OCI-LY1 (cell line): ENCODE measurements around the gene TBCD.

Source experiments
- H2AFZ ChIP-seq: fragments of 200-600 bp; sonication (generic), shearing (Covaris generic); 2 replicates; pipeline ENCODE4 v1.6.0; 2014; ENCODE audit warnings: antibody characterized with exemption, mild to moderate bottlenecking, low read length
- H3F3A ChIP-seq: fragments of 200-600 bp; sonication (generic), shearing (Covaris generic); 2 replicates; pipeline ENCODE4 v1.6.0; 2014; ENCODE audit warnings: mild to moderate bottlenecking, antibody characterized with exemption, low read length, moderate library complexity; ENCODE audit not compliant: insufficient read depth
- H3K27ac ChIP-seq: fragments of 200-600 bp; sonication (generic); 2 replicates; pipeline ENCODE4 v1.5.1; 2014; ENCODE audit warnings: low read length, mixed run types, mild to moderate bottlenecking, low read depth; ENCODE audit not compliant: poor library complexity, severe bottlenecking
- H3K27me3 ChIP-seq: fragments of 200-600 bp; sonication (generic); 2 replicates; pipeline ENCODE4 v1.6.0; 2014; ENCODE audit warnings: antibody characterized with exemption, mild to moderate bottlenecking, low read length, moderate library complexity; ENCODE audit not compliant: insufficient read depth
- H3K36me3 ChIP-seq: fragments of 200-600 bp; sonication (generic); 2 replicates; pipeline ENCODE4 v1.6.1; 2014; ENCODE audit warnings: mild to moderate bottlenecking, antibody characterized with exemption, low read length, moderate library complexity, mixed read lengths; ENCODE audit not compliant: insufficient read depth
- H3K4me1 ChIP-seq: fragments of 200-600 bp; sonication (generic); 2 replicates; pipeline ENCODE4 v1.5.1; 2014; ENCODE audit warnings: mild to moderate bottlenecking, low read length, moderate library complexity; ENCODE audit not compliant: insufficient read depth, severe bottlenecking
- H3K4me2 ChIP-seq: fragments of 200-600 bp; sonication (generic), shearing (Covaris generic); 2 replicates; pipeline ENCODE4 v1.6.1; 2014; ENCODE audit warnings: low read length
- H3K4me3 ChIP-seq: fragments of 200-600 bp; sonication (generic); 2 replicates; pipeline ENCODE4 v1.5.1; 2014; ENCODE audit warnings: low read length, low read depth, mild to moderate bottlenecking, mixed read lengths; ENCODE audit not compliant: poor library complexity, severe bottlenecking
- H3K79me2 ChIP-seq: fragments of 200-600 bp; shearing (Covaris generic); 2 replicates; pipeline ENCODE4 v1.6.1; 2016; ENCODE audit warnings: mixed run types, low read length, mixed read lengths; ENCODE audit not compliant: insufficient read depth
- H3K9ac ChIP-seq: fragments of 200-600 bp; sonication (generic), shearing (Covaris generic); 2 replicates; pipeline ENCODE4 v1.6.1; 2014; ENCODE audit warnings: mild to moderate bottlenecking, low read length, mixed read lengths
- H3K9me2 ChIP-seq: fragments of 200-600 bp; sonication (generic), shearing (Covaris generic); 2 replicates; pipeline ENCODE4 v1.6.1; 2014; ENCODE audit warnings: low read depth, mild to moderate bottlenecking, low read length, mixed read lengths
- H3K9me3 ChIP-seq: fragments of 200-600 bp; shearing (Covaris generic); 2 replicates; pipeline ENCODE4 v1.6.1; 2014; ENCODE audit warnings: low read length, mixed read lengths
- H4K20me1 ChIP-seq: fragments of 200-600 bp; sonication (generic), shearing (Covaris generic); 2 replicates; pipeline ENCODE4 v1.6.0; 2016; ENCODE audit warnings: mild to moderate bottlenecking, low read length; ENCODE audit not compliant: insufficient read depth
- EZH2 ChIP-seq: fragments of 200-600 bp; sonication (generic), shearing (Covaris generic); IDR thresholded peaks from 2 replicates; pipeline ENCODE4 v1.8.0; 2017; ENCODE audit warnings: borderline replicate concordance, mixed run types, mild to moderate bottlenecking, antibody characterized with exemption, low read length, moderate library complexity, mixed read lengths
- TF ChIP-seq, protein P1 (sequence below): fragments of 200-600 bp; sonication (generic), shearing (Covaris generic); IDR thresholded peaks from 2 replicates; pipeline ENCODE4 v1.5.1; 2017; ENCODE audit warnings: mild to moderate bottlenecking, antibody characterized with exemption, low read length, moderate library complexity, mixed read lengths

Gene TBCD

DNA sequence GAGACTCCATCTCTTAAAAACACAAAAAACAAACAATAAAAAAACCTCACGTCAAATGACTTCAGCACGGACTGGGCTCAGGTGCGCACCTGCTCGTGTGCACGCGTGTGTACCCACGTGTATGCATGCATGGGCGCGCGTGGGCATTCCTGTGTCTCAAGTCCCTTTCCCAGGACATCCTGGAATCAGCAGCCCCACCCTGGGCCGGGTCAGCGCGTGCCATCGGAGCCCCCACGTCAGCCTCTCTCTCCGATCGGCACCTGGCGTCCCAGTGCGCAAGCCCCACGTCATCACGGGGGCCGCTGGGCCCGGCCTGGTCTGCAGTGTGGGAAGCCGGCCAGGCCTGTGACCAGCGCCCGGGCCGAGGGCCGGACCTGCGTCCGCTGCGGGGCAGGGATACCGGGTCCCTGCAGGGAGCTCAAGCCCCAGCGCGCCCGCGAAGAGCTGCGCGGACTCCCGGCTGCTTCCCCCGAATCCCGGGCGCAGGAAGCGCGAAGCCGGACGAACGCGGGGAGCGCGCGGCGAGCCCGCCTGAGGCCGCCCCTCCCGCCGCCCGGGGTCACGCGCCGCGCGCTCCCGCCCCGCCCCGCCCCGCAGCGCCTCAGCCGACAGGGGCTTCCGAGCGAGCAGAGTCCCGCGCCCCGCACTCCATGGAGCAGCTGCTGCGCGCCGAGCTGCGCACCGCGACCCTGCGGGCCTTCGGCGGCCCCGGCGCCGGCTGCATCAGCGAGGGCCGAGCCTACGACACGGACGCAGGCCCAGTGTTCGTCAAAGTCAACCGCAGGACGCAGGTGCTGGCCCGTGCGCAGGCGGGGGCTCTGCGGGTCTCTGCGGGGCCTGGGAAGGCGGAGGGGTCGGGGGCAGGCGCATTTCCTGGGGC lies 16.6 kb upstream of the TBCD start, which contains the start of gene FN3K:
FN3K (plus strand) TSS at position 629 of the 880 bp plus-strand sequence; CDS start at position 651, 22 bp downstream.
- Histone ChIP-seq H3K4me1 (no peaks in the 10 kb centered on the region), H3K79me2 (no peaks in the 10 kb centered on the region), H3K27ac (no peak within 1 kb of the TSS), H3K9me2 (no peaks in the 10 kb centered on the region), H4K20me1 (no peaks in the 10 kb centered on the region), H2AFZ (no peak within 1 kb of the TSS), H3K4me3 (no peak within 1 kb of the TSS), H3K9me3 (peaks cover 7% of the 10 kb centered on the region), H3K9ac (no peak within 1 kb of the TSS), H3K4me2 (no peak within 1 kb of the TSS), H3K27me3 (no peaks in the 10 kb centered on the region), H3F3A (no peaks in the 10 kb centered on the region), H3K36me3 (peaks cover 36% of the 10 kb centered on the region)
- TF ChIP-seq, protein P1, sequence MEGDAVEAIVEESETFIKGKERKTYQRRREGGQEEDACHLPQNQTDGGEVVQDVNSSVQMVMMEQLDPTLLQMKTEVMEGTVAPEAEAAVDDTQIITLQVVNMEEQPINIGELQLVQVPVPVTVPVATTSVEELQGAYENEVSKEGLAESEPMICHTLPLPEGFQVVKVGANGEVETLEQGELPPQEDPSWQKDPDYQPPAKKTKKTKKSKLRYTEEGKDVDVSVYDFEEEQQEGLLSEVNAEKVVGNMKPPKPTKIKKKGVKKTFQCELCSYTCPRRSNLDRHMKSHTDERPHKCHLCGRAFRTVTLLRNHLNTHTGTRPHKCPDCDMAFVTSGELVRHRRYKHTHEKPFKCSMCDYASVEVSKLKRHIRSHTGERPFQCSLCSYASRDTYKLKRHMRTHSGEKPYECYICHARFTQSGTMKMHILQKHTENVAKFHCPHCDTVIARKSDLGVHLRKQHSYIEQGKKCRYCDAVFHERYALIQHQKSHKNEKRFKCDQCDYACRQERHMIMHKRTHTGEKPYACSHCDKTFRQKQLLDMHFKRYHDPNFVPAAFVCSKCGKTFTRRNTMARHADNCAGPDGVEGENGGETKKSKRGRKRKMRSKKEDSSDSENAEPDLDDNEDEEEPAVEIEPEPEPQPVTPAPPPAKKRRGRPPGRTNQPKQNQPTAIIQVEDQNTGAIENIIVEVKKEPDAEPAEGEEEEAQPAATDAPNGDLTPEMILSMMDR: no peak
- no peak for TF ChIP-seq EZH2

DNA sequence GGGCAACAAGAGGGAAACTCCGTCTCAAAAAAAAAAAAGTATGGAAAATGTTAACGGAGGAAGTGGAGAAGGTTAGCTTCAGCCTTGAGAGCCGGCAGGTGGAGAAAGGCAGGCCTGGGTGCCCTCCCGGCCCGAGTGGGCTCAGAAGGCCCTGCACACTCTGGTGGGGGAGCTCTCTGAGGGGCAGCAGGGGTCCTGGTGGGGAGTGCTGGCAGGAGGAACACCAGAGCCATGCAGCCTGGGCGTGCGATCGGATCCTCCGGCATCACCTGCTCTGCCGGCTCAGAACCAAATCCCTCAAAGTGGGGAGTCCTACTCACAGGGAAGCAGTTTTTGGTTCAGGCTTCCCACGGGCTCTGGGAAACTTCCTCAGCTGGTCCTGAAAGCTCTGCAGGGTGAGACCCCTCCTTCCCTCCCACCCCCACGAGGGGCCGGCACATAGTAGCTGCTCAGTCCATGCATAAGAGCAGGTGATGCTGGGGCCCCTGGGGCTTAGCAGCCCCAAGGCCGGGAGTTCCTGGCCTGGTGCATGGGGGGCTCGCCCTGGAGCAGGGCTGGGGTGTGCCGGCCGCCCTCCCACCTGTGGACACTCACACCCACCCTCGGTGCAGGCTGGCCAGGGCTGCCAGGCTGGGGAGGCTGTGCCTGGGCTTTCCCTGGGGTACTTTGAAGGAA lies 15.2 kb upstream of the TBCD start:
- Histone ChIP-seq H3K27me3 (no peaks in the 10 kb centered on the region), H3K27ac (no peak overlapping the region), H3F3A (no peaks in the 10 kb centered on the region), H3K9me2 (no peaks in the 10 kb centered on the region), H3K36me3 (peaks cover 44% of the 10 kb centered on the region), H3K79me2 (no peaks in the 10 kb centered on the region), H3K4me2 (no peak overlapping the region), H3K4me1 (no peaks in the 10 kb centered on the region), H2AFZ (no peak overlapping the region), H3K9me3 (peaks cover 15% of the 10 kb centered on the region), H4K20me1 (no peaks in the 10 kb centered on the region), H3K9ac (no peak overlapping the region), H3K4me3 (no peak overlapping the region)
- no peak for TF ChIP-seq EZH2
- TF ChIP-seq, protein P1: no peak

DNA sequence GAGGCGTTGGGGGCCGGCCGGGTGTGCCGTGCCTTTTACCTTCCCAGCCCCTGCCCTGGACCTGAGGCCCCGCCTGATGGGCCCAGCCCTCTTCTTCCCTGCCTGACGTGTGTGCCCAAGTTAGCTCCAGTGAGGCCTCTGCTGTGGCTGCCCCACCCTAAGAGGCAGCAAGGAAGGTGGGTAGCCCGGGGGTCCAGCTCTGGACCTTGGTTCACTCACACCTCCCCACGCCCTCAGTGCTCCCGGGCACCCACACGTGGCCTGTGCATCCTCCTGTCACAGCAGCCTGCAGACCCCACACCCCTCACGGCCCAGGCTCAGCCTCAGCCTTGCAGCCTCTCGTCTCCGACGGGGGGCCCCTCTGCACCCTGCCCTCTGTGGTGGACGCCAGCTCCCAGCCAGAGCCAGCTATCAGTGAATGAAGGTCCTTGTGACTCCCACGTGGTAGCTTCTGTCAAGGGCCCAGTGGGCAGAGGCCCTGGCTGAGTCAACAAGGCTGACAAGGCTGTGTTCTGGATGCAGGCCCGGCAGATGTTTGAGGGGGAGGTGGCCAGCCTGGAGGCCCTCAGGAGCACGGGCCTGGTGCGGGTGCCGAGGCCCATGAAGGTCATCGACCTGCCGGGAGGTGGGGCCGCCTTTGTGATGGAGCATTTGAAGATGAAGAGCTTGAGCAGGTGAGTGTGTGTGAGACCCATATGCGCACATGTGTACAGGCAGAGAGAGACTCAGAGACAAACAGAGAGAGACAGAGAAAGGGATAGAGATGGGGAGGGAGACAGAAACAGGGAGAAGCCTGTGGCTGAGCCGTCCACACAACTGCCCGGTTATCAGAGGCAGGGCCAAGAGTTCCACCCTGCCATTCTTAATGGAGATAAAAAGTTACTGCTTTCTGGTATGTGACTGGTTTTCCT lies 13.6 kb upstream of the TBCD start:
- TF ChIP-seq EZH2: no peak
- TF ChIP-seq, protein P1: no peak
- Histone ChIP-seq H2AFZ (no peak overlapping the region), H3F3A (no peaks in the 10 kb centered on the region), H3K4me1 (no peaks in the 10 kb centered on the region), H3K27me3 (no peaks in the 10 kb centered on the region), H3K79me2 (no peaks in the 10 kb centered on the region), H3K27ac (no peak overlapping the region), H3K4me2 (no peak overlapping the region), H3K9ac (no peak overlapping the region), H3K9me2 (no peaks in the 10 kb centered on the region), H4K20me1 (no peaks in the 10 kb centered on the region), H3K36me3 (peaks cover 38% of the 10 kb centered on the region), H3K4me3 (no peak overlapping the region), H3K9me3 (peaks cover 12% of the 10 kb centered on the region; the same call in 1 of the 2 replicates)
